Activated CD4-positive, alpha-beta T cell treated with anti-CD3 and anti-CD28 coated beads, Interleukin-2, amount 50 U/mL, for 24 hours (primary cell): ENCODE measurements around the gene RAB37.

ENCODE experiments used
- DNase-seq, 2 donors: peaks; one replicate each; pipeline ENCODE4 v3.0.0-alpha.2; 2020; ENCODE audit warnings: low read depth in 1 of 2, low spot score in 1 of 2

The RAB37 gene

GRCh38 chr17:74736513-74737298 lies at the start of gene RAB37:
Gene RAB37, plus strand, starts transcription at chr17:74737256. Its CDS starts 17 bp downstream, at chr17:74737273.
- DNase-seq = no peak

- DNase-seq = no peak
Measured at GRCh38 chr17:74687886-74688285, 49.2 kb upstream of the RAB37 start.

- no peak for DNase-seq
Measured at GRCh38 chr17:74690409-74690825, 46.6 kb upstream of the RAB37 start.

GRCh38 chr17:74691151-74691550 lies 45.9 kb upstream of the RAB37 start:
- DNase-seq = no peak

GRCh38 chr17:74694081-74694480 lies 43.0 kb upstream of the RAB37 start:
- no peak for DNase-seq

- DNase-seq = no peak
Measured at GRCh38 chr17:74695629-74696028, 41.4 kb upstream of the RAB37 start.

GRCh38 chr17:74697515-74697914 lies 39.5 kb upstream of the RAB37 start:
- DNase-seq = no peak

- DNase-seq = no peak
Measured at GRCh38 chr17:74698069-74698468, 39.0 kb upstream of the RAB37 start.

GRCh38 chr17:74699236-74699635 lies 37.8 kb upstream of the RAB37 start:
- no peak for DNase-seq

GRCh38 chr17:74702116-74702871 lies 34.8 kb upstream of the RAB37 start:
- DNase-seq = no peak

GRCh38 chr17:74703311-74703710 lies 33.7 kb upstream of the RAB37 start:
- no peak for DNase-seq

- DNase-seq = no peak
Measured at GRCh38 chr17:74704544-74704943, 32.5 kb upstream of the RAB37 start.

- no peak for DNase-seq
Measured at GRCh38 chr17:74711058-74711824, 25.8 kb upstream of the RAB37 start.

GRCh38 chr17:74712301-74712700 lies 24.8 kb upstream of the RAB37 start:
- no peak for DNase-seq

GRCh38 chr17:74712756-74713155 lies 24.3 kb upstream of the RAB37 start, which contains the start of gene CD300LF:
Gene CD300LF, minus strand, starts transcription at chr17:74712923. Its CDS starts 57 bp downstream, at chr17:74712866.
- DNase-seq = no peak

GRCh38 chr17:74713171-74713755 lies 23.8 kb upstream of the RAB37 start:
- no peak for DNase-seq

- no peak for DNase-seq
Measured at GRCh38 chr17:74715144-74715543, 21.9 kb upstream of the RAB37 start.

GRCh38 chr17:74720506-74720905 lies 16.6 kb upstream of the RAB37 start:
- DNase-seq = no peak

- no peak for DNase-seq
Measured at GRCh38 chr17:74722782-74723181, 14.3 kb upstream of the RAB37 start.

- DNase-seq = no peak
Measured at GRCh38 chr17:74723891-74724290, 13.2 kb upstream of the RAB37 start.

- no peak for DNase-seq
Measured at GRCh38 chr17:74725111-74725510, 11.9 kb upstream of the RAB37 start.
